Activated effector memory CD4-positive, alpha-beta T cell treated with Interleukin-2 at 50 U/mL for 16 hours (primary cell): ENCODE results near the gene CERS5.
"Not testable (repeated sequence)": the region's sequence is repeated elsewhere in the genome, so short reads cannot be mapped to it uniquely, and the experiment has no call there.

Experiments used
- DNase-seq: peaks from one replicate; pipeline ENCODE4 v3.0.0-alpha.2; 2020

Gene CERS5

GRCh38 chr12:50186681-50187080 lies 19.5 kb upstream of the CERS5 start:
- DNase-seq = no peak

- DNase-seq = no peak
These were observed 18.9 kb upstream of the CERS5 start for GRCh38 chr12:50185970-50186663.

GRCh38 chr12:50185301-50185895 lies 18.2 kb upstream of the CERS5 start:
- DNase-seq = no peak

- no peak for DNase-seq
These were observed 17.1 kb upstream of the CERS5 start for GRCh38 chr12:50184261-50184660.

- DNase-seq = no peak
These were observed 15.3 kb upstream of the CERS5 start for GRCh38 chr12:50182461-50182860.

- DNase-seq = no peak
These were observed 14.5 kb upstream of the CERS5 start for GRCh38 chr12:50181691-50182090.

- no peak for DNase-seq
These were observed 8.5 kb upstream of the CERS5 start for GRCh38 chr12:50175716-50176026.

- no peak for DNase-seq
These were observed 8.0 kb upstream of the CERS5 start for GRCh38 chr12:50174971-50175715.

- DNase-seq = no peak
These were observed 445 bp downstream of the CERS5 start for GRCh38 chr12:50166799-50167048.

GRCh38 chr12:50164963-50165362 lies 2.2 kb downstream of the CERS5 start:
- DNase-seq = no peak

GRCh38 chr12:50162230-50162629 lies 4.9 kb downstream of the CERS5 start:
- no peak for DNase-seq

GRCh38 chr12:50160643-50161042 lies 6.5 kb downstream of the CERS5 start:
- DNase-seq = no peak

GRCh38 chr12:50157259-50157658 lies 9.9 kb downstream of the CERS5 start:
- DNase-seq = no peak

- DNase-seq = no peak
These were observed 10.5 kb downstream of the CERS5 start for GRCh38 chr12:50156641-50157040.

GRCh38 chr12:50154947-50155346 lies 12.2 kb downstream of the CERS5 start:
- not testable (repeated sequence) for DNase-seq

- DNase-seq = no peak
These were observed 16.0 kb downstream of the CERS5 start for GRCh38 chr12:50151047-50151687.

- DNase-seq = no peak
These were observed 17.9 kb downstream of the CERS5 start for GRCh38 chr12:50149311-50149710.

GRCh38 chr12:50148011-50148410 lies 19.2 kb downstream of the CERS5 start:
- DNase-seq = not testable (repeated sequence)

GRCh38 chr12:50147281-50147680 lies 19.9 kb downstream of the CERS5 start:
- no peak for DNase-seq

GRCh38 chr12:50145439-50145838 lies 21.7 kb downstream of the CERS5 start:
- no peak for DNase-seq

- no peak for DNase-seq
These were observed 24.2 kb downstream of the CERS5 start for GRCh38 chr12:50142993-50143392.

GRCh38 chr12:50132505-50133135 lies 34.5 kb downstream of the CERS5 start:
- no peak for DNase-seq

- no peak for DNase-seq
These were observed 37.9 kb downstream of the CERS5 start for GRCh38 chr12:50129290-50129689.

- no peak for DNase-seq
These were observed 39.6 kb downstream of the CERS5 start for GRCh38 chr12:50127546-50127945.
